ENCODE data around the gene ADIPOR2. TPM values are rescaled to one million over a fixed set of nuclear protein-coding genes. Genes with fewer than 3 reads are reported as not detected.

Gene ADIPOR2
- total and polyA plus RNA-seq, 7 donors: 25.2 to 65.9 (median 29.6) TPM

DNA sequence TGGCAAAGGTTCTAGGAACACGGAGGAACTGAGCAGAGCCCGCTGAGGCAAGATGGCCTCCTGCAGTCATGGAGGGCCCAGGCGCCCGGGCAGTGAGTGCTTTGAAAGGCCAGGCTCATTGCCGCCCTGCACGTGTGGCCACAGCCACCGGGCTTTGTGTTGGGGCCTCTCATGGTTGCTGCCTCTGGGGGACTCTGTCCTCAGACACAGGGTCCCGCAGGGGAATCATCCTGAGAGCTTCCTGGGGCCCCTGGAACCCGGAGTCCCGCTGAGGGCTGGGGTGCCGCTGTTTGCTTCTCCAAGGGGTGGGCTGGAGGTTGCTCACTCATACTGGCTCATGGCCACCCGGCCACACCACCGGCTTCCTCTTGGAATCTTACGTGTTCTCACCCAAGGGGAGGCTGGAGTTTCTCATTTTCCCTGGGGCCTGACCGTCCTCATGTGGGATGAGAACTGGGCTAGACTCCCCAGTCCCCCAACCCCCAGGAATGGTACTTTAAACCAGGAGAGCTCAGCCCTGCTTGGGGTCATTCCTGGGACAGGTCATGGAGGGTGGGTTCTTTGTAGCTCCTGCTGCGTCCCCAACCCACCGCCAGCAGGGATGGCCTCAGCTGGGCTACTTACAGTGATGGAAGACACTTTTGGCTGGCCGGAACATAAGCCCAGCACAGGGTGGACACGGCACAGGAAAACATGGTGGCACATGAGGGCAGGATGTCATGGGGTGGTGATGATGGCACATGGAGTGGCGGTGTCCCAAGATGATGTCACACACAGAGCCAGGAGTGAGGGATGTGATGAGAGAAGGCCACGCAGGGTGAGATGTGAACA is 108.4 kb downstream of the ADIPOR2 start:
- no peaks in the 10 kb centered on the region for H3K9me3 ChIP-seq
- DNase-seq: no peak
- TF ChIP-seq POLR2A (IDR thresholded peaks at IDR 0.05): no peak
- TF ChIP-seq EP300 (IDR thresholded peaks at IDR 0.05): no peak
- TF ChIP-seq, protein P1, sequence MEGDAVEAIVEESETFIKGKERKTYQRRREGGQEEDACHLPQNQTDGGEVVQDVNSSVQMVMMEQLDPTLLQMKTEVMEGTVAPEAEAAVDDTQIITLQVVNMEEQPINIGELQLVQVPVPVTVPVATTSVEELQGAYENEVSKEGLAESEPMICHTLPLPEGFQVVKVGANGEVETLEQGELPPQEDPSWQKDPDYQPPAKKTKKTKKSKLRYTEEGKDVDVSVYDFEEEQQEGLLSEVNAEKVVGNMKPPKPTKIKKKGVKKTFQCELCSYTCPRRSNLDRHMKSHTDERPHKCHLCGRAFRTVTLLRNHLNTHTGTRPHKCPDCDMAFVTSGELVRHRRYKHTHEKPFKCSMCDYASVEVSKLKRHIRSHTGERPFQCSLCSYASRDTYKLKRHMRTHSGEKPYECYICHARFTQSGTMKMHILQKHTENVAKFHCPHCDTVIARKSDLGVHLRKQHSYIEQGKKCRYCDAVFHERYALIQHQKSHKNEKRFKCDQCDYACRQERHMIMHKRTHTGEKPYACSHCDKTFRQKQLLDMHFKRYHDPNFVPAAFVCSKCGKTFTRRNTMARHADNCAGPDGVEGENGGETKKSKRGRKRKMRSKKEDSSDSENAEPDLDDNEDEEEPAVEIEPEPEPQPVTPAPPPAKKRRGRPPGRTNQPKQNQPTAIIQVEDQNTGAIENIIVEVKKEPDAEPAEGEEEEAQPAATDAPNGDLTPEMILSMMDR (IDR thresholded peaks at IDR 0.05): no peak
- TF ChIP-seq POLR2AphosphoS5 (IDR thresholded peaks at IDR 0.05): no peak
- H3K4me3 ChIP-seq: no peak overlapping the region
- no peaks in the 10 kb centered on the region for H3K27me3 ChIP-seq
- H3K36me3 ChIP-seq: no peaks in the 10 kb centered on the region
- intact Hi-C loops (cut with DNase I): loop anchor here (5.0 kb wide), 2 partner anchors 253 to 488 kb away; partner anchors contain the start of gene CACNA1C
- H3K27ac ChIP-seq: no peak overlapping the region
- H3K4me1 ChIP-seq: peaks cover 0 to 35% (median 30%) of the 10 kb centered on the region in 4 donors
- WGBS, 2 donors: 90% methylated on average over 21 of the region's 21 CpGs

DNA sequence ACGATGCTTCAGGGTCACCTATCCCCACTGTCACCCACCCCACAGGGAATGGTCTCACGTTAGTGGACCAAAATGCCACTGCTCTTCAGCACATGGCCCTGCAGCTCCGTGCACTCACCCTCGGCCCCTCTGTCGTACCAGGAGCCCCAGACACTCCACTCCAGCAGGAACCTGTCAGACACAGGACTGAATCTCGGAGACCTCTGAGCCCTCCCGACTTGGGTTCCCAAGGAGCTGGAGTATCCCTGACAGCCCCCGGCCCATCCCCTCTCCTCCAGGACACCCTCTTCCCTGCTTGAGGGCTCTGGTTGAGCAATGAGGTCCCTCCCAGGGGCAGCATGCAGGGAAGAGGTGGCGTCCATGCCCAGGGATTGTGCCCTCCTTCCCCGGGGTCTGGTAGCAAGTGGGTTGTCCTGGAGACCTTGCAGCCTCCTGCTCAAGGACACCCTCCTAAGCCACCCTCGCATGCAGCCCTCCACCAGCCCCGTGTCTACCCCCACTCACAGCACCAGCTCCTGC is 109.1 kb downstream of the ADIPOR2 start:
- 79 to 87% methylated on average over 12 of the region's 12 CpGs for WGBS, 2 donors

DNA sequence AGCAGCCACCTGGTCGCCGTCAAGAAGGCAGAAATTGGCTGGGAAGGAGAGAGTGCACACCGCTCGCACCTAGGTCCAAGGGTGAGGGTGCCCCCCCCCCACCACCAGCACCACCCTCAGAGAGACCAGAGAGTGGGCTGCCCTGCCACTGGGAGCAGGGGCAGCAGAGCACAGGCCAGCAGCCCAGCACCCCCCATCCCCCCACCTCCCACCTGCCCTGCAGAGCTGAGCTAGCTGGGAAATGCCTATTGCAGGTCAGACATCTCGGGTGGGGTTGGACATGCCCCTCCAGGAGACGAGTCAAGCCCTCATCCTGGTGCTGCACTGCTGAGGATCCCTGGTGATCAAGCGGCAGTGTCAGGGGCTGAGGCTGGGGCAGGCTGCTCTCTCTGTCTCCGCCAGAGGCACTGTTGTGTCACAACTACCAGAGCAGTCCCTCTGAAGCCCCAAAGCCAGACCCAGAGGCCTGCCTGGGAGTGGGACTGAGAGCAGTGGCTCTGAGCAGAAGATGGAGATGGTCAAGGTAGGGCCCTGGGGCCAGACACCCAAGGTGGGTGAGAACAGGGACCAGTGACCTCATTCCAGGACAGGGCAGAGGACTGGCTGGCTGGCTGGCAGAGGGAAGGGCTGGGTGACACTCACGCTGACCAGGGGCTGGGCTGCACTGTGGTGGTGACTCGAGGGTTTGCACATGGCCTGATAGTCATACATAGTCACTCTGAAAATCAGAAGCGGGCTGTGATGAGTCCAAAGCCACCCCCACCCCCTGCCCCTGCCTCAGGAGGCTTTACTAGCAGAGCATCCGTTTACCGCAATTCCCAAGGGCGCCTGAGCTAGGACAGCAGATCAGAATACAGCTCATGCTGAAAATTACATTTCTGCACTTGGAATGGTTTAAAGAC is 109.8 kb downstream of the ADIPOR2 start:
- intact Hi-C loops (cut with DNase I): no loop called here
- Histone ChIP-seq H3K4me1 (peaks cover 0 to 28% (median 19%) of the 10 kb centered on the region in 4 donors), H3K36me3 (no peaks in the 10 kb centered on the region)

More for the DNA sequence above, 109.1 kb downstream of the ADIPOR2 start:
- no peaks in the 10 kb centered on the region for H3K9me3 ChIP-seq
- intact Hi-C loops (cut with DNase I): loop anchor here (5.0 kb wide), 2 partner anchors 252 to 487 kb away; partner anchors contain the start of gene CACNA1C
- H3K27ac ChIP-seq: no peak overlapping the region
- DNase-seq: peak; percentile 48
- TF ChIP-seq EP300 (IDR thresholded peaks at IDR 0.05): no peak
- TF ChIP-seq, protein P1 (IDR thresholded peaks at IDR 0.05): no peak
- TF ChIP-seq POLR2AphosphoS5 (IDR thresholded peaks at IDR 0.05): no peak
- TF ChIP-seq POLR2A (IDR thresholded peaks at IDR 0.05): no peak
- H3K4me1 ChIP-seq: peaks cover 0 to 35% (median 26%) of the 10 kb centered on the region in 4 donors
- H3K36me3 ChIP-seq: no peaks in the 10 kb centered on the region
- no peak overlapping the region for H3K4me3 ChIP-seq
- H3K27me3 ChIP-seq: no peaks in the 10 kb centered on the region

DNA sequence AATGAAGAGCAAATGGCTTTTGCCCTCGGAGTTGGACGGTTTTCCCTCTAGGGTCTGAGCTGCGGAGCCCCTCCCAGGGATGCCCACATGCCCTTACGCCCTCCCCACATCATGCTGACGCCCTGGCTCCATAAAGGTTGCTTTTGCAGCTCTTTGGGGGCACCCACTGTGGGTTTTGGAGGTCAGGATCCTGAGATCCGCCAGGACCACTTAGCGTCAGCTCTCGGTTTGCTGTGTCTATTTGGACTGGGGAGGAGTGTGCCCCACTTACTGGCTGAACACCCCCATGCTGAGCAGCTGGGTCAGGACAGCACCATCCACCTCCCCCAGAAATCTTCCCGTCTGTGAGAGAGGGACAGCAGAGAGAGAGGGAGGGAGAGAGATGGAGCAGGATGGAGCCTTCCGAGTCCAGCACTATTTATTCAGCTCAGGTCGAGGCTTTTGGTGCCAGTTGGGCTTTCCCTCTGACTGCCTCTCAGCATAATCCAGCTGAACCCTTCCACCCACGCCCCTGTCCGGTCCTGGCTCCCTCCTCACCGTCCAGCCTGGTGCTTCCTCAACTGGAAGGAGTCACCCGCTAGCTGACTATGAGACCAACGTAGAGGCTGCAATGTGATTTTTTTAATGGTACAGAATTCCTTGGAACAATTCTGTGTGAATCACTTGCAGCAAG is 110.6 kb downstream of the ADIPOR2 start:
- intact Hi-C loops (cut with DNase I): no loop called here
- no peaks in the 10 kb centered on the region for H3K27me3 ChIP-seq
- whole genome bisulfite sequencing, 2 donors: 76 to 78% methylated on average over 16 of the region's 16 CpGs
- H3K4me1 ChIP-seq: peaks cover 0 to 26% (median 14%) of the 10 kb centered on the region in 4 donors
- H3K4me3 ChIP-seq: no peak overlapping the region
- TF ChIP-seq POLR2A (IDR thresholded peaks at IDR 0.05): no peak
- no peaks in the 10 kb centered on the region for H3K36me3 ChIP-seq
- no peak overlapping the region for H3K27ac ChIP-seq
- DNase-seq: no peak
- no peaks in the 10 kb centered on the region for H3K9me3 ChIP-seq

More for the DNA sequence above, 109.8 kb downstream of the ADIPOR2 start:
- no peaks in the 10 kb centered on the region for H3K9me3 ChIP-seq
- DNase-seq: peak; percentile 74
- H3K27ac ChIP-seq: no peak overlapping the region
- WGBS, 2 donors: 69 to 73% methylated on average over 14 of the region's 14 CpGs
- H3K27me3 ChIP-seq: no peaks in the 10 kb centered on the region
- TF ChIP-seq, protein P1 (IDR thresholded peaks at IDR 0.05): peak in 3 of 4 experiments; percentile 27 to 66 (median 63)
- no peak for TF ChIP-seq EP300 (IDR thresholded peaks at IDR 0.05)
- H3K4me3 ChIP-seq: no peak overlapping the region

All from sigmoid colon (tissue), 7 donors.